GM21576 (cell line): Measurements from ENCODE around the gene CCSER1.
A peak's percentile ranks its signal among the peaks of the same experiment; 100 is the strongest.

Source experiments
- ATAC-seq: cut with Tn5 transposase; IDR thresholded peaks from one replicate; pipeline ENCODE4 v1.9.1; 2021; ENCODE audit warnings: mild to moderate bottlenecking, moderate library complexity; ENCODE audit not compliant: unreplicated experiment

The CCSER1 gene

GRCh38 chr4:90127706-90128345 lies 632 bp downstream of the CCSER1 start:
- ATAC-seq, result peak; percentile 18

- ATAC-seq, result peak; percentile 31
These were observed 1.8 kb downstream of the CCSER1 start for GRCh38 chr4:90128961-90129495.

GRCh38 chr4:90130076-90130475 lies 2.9 kb downstream of the CCSER1 start:
- no peak for ATAC-seq

GRCh38 chr4:90137555-90137954 lies 10.4 kb downstream of the CCSER1 start:
- no peak for ATAC-seq

GRCh38 chr4:90142081-90142480 lies 14.9 kb downstream of the CCSER1 start:
- ATAC-seq, result no peak

- no peak for ATAC-seq
These were observed 18.1 kb downstream of the CCSER1 start for GRCh38 chr4:90145319-90145718.

- no peak for ATAC-seq
These were observed 19.1 kb downstream of the CCSER1 start for GRCh38 chr4:90146306-90146705.

- no peak for ATAC-seq
These were observed 21.5 kb downstream of the CCSER1 start for GRCh38 chr4:90148574-90149148.

- no peak for ATAC-seq
These were observed 24.8 kb downstream of the CCSER1 start for GRCh38 chr4:90152024-90152423.

- ATAC-seq, result no peak
These were observed 32.0 kb downstream of the CCSER1 start for GRCh38 chr4:90159193-90159592.

GRCh38 chr4:90160044-90160443 lies 32.9 kb downstream of the CCSER1 start:
- no peak for ATAC-seq

- ATAC-seq, result no peak
These were observed 35.4 kb downstream of the CCSER1 start for GRCh38 chr4:90162566-90162965.

- no peak for ATAC-seq
These were observed 36.7 kb downstream of the CCSER1 start for GRCh38 chr4:90163872-90164271.

GRCh38 chr4:90165883-90166282 lies 38.7 kb downstream of the CCSER1 start:
- peak; percentile 78 for ATAC-seq

GRCh38 chr4:90171491-90171890 lies 44.3 kb downstream of the CCSER1 start:
- no peak for ATAC-seq

- no peak for ATAC-seq
These were observed 47.4 kb downstream of the CCSER1 start for GRCh38 chr4:90174621-90175023.

GRCh38 chr4:90181644-90182043 lies 54.5 kb downstream of the CCSER1 start:
- no peak for ATAC-seq

- ATAC-seq, result no peak
These were observed 56.1 kb downstream of the CCSER1 start for GRCh38 chr4:90183254-90183653.

GRCh38 chr4:90184560-90184959 lies 57.4 kb downstream of the CCSER1 start:
- ATAC-seq, result no peak

- no peak for ATAC-seq
These were observed 58.2 kb downstream of the CCSER1 start for GRCh38 chr4:90185416-90185815.

- no peak for ATAC-seq
These were observed 59.0 kb downstream of the CCSER1 start for GRCh38 chr4:90186229-90186628.

GRCh38 chr4:90187148-90187884 lies 60.1 kb downstream of the CCSER1 start:
- ATAC-seq, result no peak
